Panc1 (cell line): Measurements from ENCODE around the gene FN3KRP.

ENCODE experiments used
- SIN3A ChIP-seq: IDR thresholded peaks from 2 replicates; pipeline ENCODE4 v1.6.1; 2012; ENCODE audit warnings: low read depth, mild to moderate bottlenecking, low read length, moderate library complexity, borderline replicate concordance; ENCODE audit not compliant: insufficient read depth
- TF ChIP-seq, protein P1 (sequence below): fragments of 450-650 bp; IDR thresholded peaks from 2 replicates; pipeline ENCODE4 v1.5.1; 2017; ENCODE audit warnings: mild to moderate bottlenecking
- TF ChIP-seq, protein P2 (sequence below), 2 experiments: IDR thresholded peaks; 2 replicates each; pipeline ENCODE4 v1.6.1; 2011 to 2012; ENCODE audit warnings: low read depth in 2 of 2, control low read depth in 1 of 2, low read length in 1 of 2, mild to moderate bottlenecking in 1 of 2, moderate library complexity in 1 of 2; ENCODE audit not compliant: insufficient read depth in 1 of 2

DNA sequence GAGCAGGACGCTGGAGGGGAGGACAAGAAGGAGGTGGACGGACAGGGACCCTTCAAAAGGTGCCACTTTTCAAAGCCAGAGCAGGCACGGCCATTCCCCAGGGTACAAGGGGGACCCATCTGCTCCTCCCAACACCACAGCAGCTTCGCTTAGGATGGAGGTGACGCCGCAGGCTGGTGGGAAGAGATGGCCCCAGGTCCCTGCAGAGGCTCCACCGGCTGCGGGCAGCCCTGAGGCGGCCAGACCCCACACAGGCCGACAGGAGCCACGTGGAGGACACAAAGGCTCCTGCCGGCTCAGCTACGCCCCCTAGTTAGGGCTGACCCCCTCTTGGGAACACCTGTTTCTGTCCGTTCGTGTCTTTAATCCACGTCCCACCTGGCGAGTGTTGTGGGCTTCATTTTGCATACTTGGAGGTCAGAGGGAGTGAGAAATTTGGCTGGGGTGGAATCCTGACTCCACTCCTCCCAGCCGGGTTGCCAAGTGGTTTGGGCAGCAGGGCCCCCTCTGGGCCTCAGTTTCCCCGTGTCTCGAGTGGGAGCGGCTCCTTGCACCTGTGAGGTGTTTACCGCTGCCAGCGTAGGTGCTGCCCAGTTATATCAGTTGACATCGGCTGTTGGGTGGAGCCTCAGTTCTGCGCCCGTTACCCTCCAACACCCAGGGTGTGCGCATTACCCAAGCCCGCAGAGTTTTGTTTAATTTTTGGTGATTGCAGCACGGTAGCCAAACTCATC, 5.8 kb upstream of the FN3KRP start:
- no peak for TF ChIP-seq SIN3A
- TF ChIP-seq, protein P1, sequence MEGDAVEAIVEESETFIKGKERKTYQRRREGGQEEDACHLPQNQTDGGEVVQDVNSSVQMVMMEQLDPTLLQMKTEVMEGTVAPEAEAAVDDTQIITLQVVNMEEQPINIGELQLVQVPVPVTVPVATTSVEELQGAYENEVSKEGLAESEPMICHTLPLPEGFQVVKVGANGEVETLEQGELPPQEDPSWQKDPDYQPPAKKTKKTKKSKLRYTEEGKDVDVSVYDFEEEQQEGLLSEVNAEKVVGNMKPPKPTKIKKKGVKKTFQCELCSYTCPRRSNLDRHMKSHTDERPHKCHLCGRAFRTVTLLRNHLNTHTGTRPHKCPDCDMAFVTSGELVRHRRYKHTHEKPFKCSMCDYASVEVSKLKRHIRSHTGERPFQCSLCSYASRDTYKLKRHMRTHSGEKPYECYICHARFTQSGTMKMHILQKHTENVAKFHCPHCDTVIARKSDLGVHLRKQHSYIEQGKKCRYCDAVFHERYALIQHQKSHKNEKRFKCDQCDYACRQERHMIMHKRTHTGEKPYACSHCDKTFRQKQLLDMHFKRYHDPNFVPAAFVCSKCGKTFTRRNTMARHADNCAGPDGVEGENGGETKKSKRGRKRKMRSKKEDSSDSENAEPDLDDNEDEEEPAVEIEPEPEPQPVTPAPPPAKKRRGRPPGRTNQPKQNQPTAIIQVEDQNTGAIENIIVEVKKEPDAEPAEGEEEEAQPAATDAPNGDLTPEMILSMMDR, result no peak; the same call in 1 of the 2 replicates
- TF ChIP-seq, protein P2, sequence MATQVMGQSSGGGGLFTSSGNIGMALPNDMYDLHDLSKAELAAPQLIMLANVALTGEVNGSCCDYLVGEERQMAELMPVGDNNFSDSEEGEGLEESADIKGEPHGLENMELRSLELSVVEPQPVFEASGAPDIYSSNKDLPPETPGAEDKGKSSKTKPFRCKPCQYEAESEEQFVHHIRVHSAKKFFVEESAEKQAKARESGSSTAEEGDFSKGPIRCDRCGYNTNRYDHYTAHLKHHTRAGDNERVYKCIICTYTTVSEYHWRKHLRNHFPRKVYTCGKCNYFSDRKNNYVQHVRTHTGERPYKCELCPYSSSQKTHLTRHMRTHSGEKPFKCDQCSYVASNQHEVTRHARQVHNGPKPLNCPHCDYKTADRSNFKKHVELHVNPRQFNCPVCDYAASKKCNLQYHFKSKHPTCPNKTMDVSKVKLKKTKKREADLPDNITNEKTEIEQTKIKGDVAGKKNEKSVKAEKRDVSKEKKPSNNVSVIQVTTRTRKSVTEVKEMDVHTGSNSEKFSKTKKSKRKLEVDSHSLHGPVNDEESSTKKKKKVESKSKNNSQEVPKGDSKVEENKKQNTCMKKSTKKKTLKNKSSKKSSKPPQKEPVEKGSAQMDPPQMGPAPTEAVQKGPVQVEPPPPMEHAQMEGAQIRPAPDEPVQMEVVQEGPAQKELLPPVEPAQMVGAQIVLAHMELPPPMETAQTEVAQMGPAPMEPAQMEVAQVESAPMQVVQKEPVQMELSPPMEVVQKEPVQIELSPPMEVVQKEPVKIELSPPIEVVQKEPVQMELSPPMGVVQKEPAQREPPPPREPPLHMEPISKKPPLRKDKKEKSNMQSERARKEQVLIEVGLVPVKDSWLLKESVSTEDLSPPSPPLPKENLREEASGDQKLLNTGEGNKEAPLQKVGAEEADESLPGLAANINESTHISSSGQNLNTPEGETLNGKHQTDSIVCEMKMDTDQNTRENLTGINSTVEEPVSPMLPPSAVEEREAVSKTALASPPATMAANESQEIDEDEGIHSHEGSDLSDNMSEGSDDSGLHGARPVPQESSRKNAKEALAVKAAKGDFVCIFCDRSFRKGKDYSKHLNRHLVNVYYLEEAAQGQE (IDR thresholded peaks at IDR 0.05; ENCODE audit: insufficient read depth in 1 of 2, low read depth in 2 of 2, low read length in 1 of 2), result no peak
